Posterior cingulate gyrus (tissue), 11 donors: ENCODE data around the gene CAMKMT.

Source experiments
- DNase-seq, 10 donors: peaks; one replicate each; pipeline versions ENCODE4 v3.0.0 to v3.0.0-alpha.2; 2020 to 2021; ENCODE audit warnings: mixed read lengths in 3 of 10
- intact Hi-C: fragments of 100-400 bp; cut with DNase I; formaldehyde crosslinking; loops from one replicate; pipeline ENCODE4 v1.15.1; 2023

Gene CAMKMT

DNA sequence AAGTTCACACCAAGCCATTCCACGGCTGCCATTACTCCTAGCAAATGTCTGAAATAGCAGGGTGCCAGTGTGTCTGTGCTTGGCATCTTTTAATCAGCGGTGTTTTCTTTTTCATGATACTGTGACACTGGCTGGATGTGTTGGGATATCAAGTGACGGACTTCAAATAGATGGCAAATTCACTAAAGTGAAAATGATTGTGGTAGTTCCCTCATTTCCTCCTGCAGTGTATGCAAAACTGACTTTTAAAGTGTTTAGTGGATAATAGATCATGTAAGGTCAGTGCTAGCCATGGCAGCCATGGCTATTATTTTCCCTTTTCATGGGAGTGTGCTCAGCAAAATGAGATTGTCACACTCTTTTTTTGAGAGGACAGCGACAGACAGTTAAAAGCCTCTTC is 318.2 kb downstream of the CAMKMT start:
- DNase-seq = no peak
- intact Hi-C loops = no loop called here

- DNase-seq = no peak
- intact Hi-C loops = no loop called here
Measured at GRCh38 chr2:44680424-44680971, 318.8 kb downstream of the CAMKMT start.

DNA sequence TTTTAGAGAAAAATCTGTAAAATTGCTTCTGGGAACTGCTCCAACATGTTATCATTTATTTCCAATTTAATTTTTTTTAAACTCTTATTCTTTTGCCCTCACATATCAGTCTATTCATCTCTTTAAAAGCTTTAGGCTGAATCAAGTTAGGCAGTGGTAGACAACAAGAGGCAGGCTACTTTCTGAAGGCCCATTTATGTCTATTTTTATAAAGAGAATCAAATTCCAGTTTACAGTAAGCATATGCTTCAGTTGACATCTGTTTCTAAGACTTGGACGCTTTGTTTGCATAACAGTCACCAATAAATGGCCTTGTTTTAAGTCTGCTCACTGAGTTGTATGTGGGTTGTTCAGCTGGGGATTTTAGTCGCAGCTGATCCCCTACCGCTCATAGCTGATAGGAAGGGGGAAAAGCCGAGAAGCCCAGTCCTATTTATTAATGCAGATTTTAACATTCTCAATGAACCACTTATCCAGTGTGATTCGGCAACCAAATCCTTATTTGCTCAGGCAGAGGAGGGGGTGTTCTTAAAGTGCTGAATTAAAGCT is 319.3 kb downstream of the CAMKMT start:
- intact Hi-C loops = no loop called here
- no peak for DNase-seq

DNA sequence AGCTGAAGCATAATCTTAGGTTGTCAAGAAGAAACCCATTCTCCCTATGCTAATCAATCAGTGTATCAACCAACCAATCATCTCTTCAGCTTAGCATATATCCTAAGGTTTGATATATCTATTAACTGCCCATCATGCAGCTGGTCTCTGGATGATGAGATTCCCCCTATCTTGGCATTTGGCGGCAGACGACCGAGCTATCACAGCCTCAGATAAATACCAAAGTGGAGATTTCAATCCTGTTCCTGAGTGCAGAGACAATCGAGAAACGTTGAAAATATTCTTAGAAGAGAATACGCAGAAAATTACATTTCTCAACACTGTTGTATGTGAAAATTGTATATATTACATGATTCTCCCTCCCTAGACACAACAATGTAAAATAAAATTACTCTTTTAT is 320.7 kb downstream of the CAMKMT start:
- DNase-seq = no peak
- intact Hi-C loops = no loop called here

DNA sequence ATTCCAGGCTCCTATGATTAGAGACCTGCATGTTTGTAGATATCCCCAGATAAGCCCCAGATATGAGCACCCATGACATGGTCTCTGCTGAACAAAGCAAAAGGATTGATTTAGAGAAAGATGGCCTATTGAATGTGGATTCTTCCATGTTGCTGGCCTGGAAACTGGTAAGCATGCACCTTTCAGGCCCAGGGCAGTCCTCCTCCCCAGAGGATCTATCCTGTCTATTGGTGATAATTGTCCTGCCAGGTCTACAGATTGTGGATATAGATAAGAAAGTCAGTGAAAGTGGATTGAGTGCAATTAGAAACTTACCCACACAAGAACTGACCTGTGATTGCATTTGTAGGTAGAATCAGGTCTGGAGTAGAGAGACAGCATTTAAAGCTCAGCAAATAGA is 322.8 kb downstream of the CAMKMT start:
- intact Hi-C loops = no loop called here
- no peak for DNase-seq

- no peak for DNase-seq
- intact Hi-C loops = no loop called here
Measured at GRCh38 chr2:44686561-44686960, 324.8 kb downstream of the CAMKMT start.

GRCh38 chr2:44687686-44688455 is 326.1 kb downstream of the CAMKMT start:
- no peak for DNase-seq
- intact Hi-C loops = no loop called here

- intact Hi-C loops = no loop called here
- no peak for DNase-seq
Measured at GRCh38 chr2:44688456-44689124, 326.8 kb downstream of the CAMKMT start.

DNA sequence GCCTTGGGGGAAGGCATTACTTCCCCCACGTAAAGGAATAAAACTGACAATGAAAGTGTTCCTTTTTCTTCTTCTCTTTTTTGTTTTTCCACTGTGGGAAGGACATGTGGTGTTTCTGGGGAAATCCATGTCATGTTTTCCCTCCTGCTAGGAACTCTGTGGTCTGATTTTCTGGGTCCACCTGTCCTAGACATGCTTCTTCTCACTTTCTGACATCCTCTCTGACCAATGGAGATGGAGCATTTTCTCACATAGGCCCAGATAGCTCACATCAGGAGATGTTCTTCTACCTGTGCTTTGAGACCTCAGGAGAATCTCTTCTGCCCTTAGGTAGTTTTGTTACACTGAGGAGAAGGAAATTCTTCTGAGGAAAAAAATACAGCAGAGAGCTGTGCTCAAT is 327.8 kb downstream of the CAMKMT start:
- intact Hi-C loops = no loop called here
- no peak for DNase-seq

- no peak for DNase-seq
- intact Hi-C loops = no loop called here
Measured at GRCh38 chr2:44691174-44691785, 329.5 kb downstream of the CAMKMT start.

DNA sequence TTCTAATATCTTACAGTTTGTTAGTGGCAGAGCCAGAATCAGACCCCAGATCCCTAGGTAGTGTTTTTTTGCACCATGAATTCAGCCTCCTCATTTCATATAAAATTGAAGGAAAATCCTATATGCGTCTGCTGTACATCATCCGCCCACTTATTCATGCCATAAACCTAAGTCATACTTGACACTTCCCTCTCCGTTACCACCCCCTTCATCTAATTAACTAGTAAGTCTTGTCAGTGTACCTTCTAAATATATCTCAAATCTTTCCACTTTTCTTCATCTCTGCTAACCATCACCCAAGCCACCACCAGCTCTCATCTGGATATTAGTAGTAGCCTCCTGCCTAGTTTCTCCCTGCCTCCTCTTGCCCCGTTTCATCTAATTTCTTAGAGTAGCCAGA is 331.1 kb downstream of the CAMKMT start:
- intact Hi-C loops = no loop called here
- no peak for DNase-seq

- DNase-seq = no peak
- intact Hi-C loops = no loop called here
Measured at GRCh38 chr2:44700824-44701223, 339.1 kb downstream of the CAMKMT start.

DNA sequence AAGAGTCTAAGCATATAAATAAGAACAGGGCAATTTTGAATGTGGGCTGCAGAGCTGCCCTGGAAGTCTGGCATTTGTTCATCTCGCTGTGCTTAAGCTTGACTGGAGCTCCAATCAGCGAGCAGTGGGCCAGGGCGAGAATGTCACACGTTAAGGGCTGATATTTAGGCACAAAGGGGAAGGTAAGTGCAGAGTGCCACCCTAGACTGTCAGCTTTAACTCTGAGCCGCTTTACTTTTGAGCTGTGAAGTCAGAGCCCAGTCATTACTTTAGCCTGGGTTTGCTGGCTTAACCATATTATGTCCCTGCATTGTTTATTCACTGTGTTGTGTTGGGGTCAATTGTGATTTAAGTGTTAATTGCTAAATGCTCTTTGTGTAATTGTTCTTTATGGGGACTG is 343.6 kb downstream of the CAMKMT start:
- peak in 1 of 10 donors; percentile 29 for DNase-seq
- intact Hi-C loops = no loop called here

DNA sequence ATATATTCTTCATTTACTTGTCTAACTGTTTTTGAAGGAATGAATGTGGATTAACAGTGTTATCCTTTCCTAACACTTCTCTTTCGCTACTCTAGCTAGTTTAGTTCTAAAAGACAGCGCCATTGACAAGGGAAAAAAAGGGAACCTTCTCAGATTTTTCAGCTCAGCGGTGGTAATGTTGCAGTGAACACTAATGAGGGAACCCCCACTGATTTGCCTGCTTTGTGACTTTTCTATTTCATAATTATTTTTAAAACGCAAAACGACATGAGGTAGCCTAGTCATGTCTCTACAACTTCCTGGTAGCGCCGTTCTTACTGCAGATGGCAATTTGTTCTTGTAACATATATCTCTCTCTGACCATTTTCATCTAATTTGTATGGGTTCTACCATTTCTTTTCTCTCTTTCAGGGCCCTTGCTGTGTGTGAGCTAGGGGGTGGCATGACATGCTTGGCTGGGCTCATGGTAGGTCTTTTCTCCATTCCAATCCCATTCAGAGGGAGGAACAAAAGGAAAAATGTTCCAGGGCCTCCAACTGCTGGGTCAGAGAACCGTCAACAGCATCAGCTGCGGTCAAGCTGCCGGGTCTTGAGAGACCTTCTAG is 344.2 kb downstream of the CAMKMT start:
- intact Hi-C loops = no loop called here
- DNase-seq = peak in 3 of 10 donors; percentile 20 to 38 (median 20)

GRCh38 chr2:44706681-44707553 is 345.2 kb downstream of the CAMKMT start:
- intact Hi-C loops = no loop called here
- no peak for DNase-seq

- intact Hi-C loops = no loop called here
- DNase-seq = no peak
Measured at GRCh38 chr2:44707945-44708660, 346.4 kb downstream of the CAMKMT start.

DNA sequence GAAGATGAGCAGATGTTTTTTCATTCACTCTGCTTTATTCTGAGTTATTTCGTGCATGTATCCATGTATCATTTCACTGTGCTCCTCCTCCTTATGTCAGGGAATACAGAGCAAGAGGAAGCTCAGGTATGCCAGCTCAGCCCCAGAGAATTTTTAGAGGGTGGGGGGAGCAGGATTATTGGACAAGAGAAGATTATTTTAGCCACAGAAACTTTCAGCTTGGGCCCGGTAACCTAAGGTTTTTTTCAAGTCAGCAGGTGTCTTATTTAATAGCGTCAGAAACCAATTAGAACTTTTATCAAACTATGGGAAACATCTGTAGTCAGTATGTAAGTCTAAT is 346.9 kb downstream of the CAMKMT start:
- no peak for DNase-seq
- intact Hi-C loops = no loop called here

DNA sequence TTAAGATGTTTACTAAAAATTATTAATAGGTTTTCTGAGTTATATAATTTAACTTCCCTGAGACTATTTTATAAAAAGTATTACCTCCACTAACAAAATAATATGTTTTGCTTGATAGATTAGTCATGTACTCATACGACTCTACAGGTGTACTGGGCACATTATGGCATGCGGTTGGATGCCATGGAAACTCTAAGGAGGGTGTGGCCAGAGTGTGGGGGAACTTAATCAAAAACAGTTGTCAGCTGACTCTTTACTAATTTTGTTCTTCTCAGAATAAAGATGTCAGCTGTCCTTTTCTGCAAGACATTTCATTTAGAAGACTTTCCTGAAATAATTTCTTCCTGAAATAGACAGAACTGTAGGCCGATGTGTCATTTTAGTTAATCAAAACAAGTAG is 351.4 kb downstream of the CAMKMT start:
- DNase-seq = no peak
- intact Hi-C loops = no loop called here

GRCh38 chr2:44715671-44716081 is 353.9 kb downstream of the CAMKMT start:
- intact Hi-C loops = loop anchor here (2.0 kb wide), 1 partner anchor 237 kb away; no protein-coding TSS in a partner anchor

More at GRCh38 chr2:44715671-44716081, 353.9 kb downstream of the CAMKMT start:
- no peak for DNase-seq
